ENCODE data around the gene WDR33. TPM values are rescaled to one million over a fixed set of nuclear protein-coding genes. Genes with fewer than 3 reads are reported as not detected.

Gene WDR33
- total and polyA plus RNA-seq, 7 donors = 11.2 to 38.9 (median 32.7) TPM

DNA sequence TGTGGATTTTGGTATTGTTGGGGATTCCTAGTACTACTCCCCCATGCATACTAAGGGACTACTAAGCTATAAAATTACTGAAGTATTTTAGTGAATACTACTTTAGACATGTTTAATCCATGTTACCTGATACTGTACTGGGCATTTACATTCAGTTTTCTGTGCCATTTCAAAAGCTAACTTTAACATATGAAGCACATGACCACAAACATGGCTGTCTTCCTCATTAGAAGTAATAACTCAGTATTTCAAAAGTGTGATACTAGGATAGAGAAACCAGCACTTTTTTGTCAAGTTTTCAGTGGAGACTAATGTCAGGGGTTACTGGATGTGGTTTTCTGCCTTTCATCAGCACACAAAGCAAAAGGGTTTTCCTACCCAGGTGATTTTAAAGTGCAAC is 27.9 kb downstream of the WDR33 start:
- H3K27ac ChIP-seq = no peak overlapping the region
- H3K27me3 ChIP-seq (ENCODE audit: insufficient read depth in 3 of 3, low read length in 2 of 3) = no peaks in the 10 kb centered on the region
- H3K4me1 ChIP-seq = peaks cover 22% of the 10 kb centered on the region
- ATAC-seq = no peak
- intact Hi-C loops (cut with DNase I) = no loop called here
- TF ChIP-seq, protein P1, sequence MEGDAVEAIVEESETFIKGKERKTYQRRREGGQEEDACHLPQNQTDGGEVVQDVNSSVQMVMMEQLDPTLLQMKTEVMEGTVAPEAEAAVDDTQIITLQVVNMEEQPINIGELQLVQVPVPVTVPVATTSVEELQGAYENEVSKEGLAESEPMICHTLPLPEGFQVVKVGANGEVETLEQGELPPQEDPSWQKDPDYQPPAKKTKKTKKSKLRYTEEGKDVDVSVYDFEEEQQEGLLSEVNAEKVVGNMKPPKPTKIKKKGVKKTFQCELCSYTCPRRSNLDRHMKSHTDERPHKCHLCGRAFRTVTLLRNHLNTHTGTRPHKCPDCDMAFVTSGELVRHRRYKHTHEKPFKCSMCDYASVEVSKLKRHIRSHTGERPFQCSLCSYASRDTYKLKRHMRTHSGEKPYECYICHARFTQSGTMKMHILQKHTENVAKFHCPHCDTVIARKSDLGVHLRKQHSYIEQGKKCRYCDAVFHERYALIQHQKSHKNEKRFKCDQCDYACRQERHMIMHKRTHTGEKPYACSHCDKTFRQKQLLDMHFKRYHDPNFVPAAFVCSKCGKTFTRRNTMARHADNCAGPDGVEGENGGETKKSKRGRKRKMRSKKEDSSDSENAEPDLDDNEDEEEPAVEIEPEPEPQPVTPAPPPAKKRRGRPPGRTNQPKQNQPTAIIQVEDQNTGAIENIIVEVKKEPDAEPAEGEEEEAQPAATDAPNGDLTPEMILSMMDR (IDR thresholded peaks at IDR 0.05) = no peak
- no peaks in the 10 kb centered on the region for H3K36me3 ChIP-seq (ENCODE audit: insufficient read depth in 1 of 2, low read depth in 1 of 2)
- DNase-seq = no peak
- H3K9me3 ChIP-seq = no peaks in the 10 kb centered on the region
- H3K4me3 ChIP-seq = no peak overlapping the region

DNA sequence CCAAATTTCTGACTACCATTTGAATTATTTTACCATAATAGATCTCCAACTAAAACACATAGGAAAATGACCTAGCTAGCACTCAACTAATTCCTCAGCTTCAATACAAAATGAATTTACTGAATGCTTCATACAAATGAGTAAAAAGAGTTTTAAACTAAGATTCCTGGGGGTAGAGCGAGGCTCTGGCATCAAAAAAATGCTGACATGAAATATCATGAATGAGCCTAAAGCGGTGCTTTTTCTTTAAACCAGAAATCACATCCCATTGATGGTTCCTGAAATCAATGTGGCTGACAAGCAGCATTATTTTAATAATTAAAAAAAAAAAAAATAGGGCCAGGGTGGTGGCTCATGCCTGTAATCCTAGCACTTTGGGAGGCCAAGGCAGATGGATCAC is 32.1 kb downstream of the WDR33 start:
- peaks cover 26% of the 10 kb centered on the region for H3K4me1 ChIP-seq
- H3K4me3 ChIP-seq = no peak overlapping the region
- DNase-seq (no peak), ATAC-seq (no peak)
- H3K27ac ChIP-seq = no peak overlapping the region
- TF ChIP-seq, protein P1 (IDR thresholded peaks at IDR 0.05) = no peak
- WGBS, 3 donors = 97 to 98% (median 98%) methylated on average over 2 of the region's 2 CpGs
- H3K36me3 ChIP-seq (ENCODE audit: insufficient read depth in 1 of 2, low read depth in 1 of 2) = no peaks in the 10 kb centered on the region
- H3K27me3 ChIP-seq (ENCODE audit: insufficient read depth in 3 of 3, low read length in 2 of 3) = no peaks in the 10 kb centered on the region
- intact Hi-C loops (cut with DNase I) = loop anchor here in 1 of 2 donors (5.0 kb wide), 1 partner anchor 37 kb away; no protein-coding TSS in a partner anchor
- no peaks in the 10 kb centered on the region for H3K9me3 ChIP-seq

DNA sequence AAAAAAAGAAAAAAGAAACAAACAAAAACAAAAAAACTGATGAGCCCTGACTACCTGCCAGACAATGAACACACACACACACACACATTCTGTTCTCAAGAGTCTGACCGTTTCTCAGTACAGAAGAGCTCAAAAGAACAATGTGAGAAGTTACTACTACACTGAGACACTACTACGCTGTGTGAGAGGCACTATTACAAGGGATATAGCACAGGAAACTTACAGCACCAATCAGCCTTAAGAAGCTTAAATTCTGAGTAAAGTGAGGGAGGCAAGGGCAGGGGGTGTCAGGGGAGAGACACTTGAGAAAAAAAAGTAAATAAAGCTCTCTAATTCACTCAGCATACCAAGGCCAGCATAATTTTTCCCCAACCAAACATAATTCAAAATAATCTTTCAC is 32.5 kb downstream of the WDR33 start:
- no peaks in the 10 kb centered on the region for H3K36me3 ChIP-seq (ENCODE audit: insufficient read depth in 1 of 2, low read depth in 1 of 2)
- peaks cover 24% of the 10 kb centered on the region for H3K4me1 ChIP-seq
- H3K4me3 ChIP-seq = no peak overlapping the region
- DNase-seq = no peak
- TF ChIP-seq, protein P1 (IDR thresholded peaks at IDR 0.05) = no peak
- no peak for ATAC-seq
- H3K27me3 ChIP-seq (ENCODE audit: insufficient read depth in 3 of 3, low read length in 2 of 3) = no peaks in the 10 kb centered on the region
- WGBS, 3 donors = 74 to 77% (median 76%) methylated on average over 2 of the region's 2 CpGs
- intact Hi-C loops (cut with DNase I) = loop anchor here in 1 of 2 donors (5.0 kb wide), 1 partner anchor 36 kb away; no protein-coding TSS in a partner anchor
- H3K27ac ChIP-seq = no peak overlapping the region
- H3K9me3 ChIP-seq = no peaks in the 10 kb centered on the region

DNA sequence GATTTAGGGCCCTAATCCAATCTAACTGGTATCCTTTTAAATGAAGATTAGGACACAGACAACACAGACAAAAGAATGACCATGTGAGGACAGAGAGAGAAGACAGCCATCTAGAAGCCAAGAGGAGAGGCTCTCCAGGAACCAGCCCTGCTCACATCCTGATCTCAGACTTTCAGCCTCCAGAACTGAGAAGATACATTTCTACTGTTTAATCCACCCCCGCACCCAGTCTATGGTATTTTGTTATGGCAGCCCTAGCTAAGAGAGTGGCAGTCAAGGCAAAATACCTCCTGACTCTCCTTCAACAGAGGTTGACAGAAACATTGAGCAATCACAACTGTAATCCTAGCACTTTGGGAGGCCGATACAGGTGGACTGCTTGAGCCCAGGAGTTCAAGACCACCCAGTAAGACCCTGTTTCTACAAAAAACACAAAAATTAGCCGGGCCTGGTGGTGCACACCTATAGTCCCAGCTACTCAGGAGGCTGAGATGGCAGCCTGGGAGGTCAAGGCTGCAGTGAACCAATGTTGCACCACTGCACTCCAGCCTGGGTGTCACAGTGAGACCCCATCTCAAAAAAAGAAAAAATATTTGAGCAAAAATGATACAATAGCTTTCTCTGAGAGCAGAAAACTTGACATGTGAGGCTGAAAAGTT is 34.7 kb downstream of the WDR33 start:
- no peaks in the 10 kb centered on the region for H3K36me3 ChIP-seq (ENCODE audit: insufficient read depth in 1 of 2, low read depth in 1 of 2)
- TF ChIP-seq, protein P1 (IDR thresholded peaks at IDR 0.05) = no peak
- no peaks in the 10 kb centered on the region for H3K27me3 ChIP-seq (ENCODE audit: insufficient read depth in 3 of 3, low read length in 2 of 3)
- H3K27ac ChIP-seq = peak overlapping the region; percentile 36
- peak; percentile 51 to 79 (median 65) for ATAC-seq
- 53 to 72% (median 56%) methylated on average over 3 of the region's 3 CpGs for WGBS, 3 donors
- no peak for DNase-seq
- H3K9me3 ChIP-seq = no peaks in the 10 kb centered on the region
- no peak overlapping the region for H3K4me3 ChIP-seq
- intact Hi-C loops (cut with DNase I) = loop anchor here in 1 of 2 donors (5.0 kb wide), 1 partner anchor 34 kb away; no protein-coding TSS in a partner anchor
- peaks cover 21% of the 10 kb centered on the region for H3K4me1 ChIP-seq

DNA sequence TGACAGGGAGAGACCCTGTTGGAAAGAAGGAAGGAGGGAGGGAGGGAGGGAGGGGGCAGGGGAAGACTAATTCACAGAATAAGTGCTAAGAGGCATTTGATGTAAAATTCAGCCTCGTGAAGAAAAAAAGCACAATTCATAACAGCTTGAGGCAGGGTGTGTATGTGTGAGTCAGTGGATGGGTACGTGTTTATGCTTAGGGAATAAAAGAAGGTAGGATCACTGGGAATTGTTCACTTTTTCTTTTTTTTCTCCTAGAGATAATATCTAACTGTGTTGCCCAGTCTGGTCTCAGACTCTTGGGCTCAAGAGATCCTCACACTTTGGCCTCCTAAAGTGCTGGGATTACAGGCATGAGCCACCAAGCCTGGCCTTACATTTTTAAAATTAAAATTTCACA is 39.2 kb downstream of the WDR33 start:
- H3K27ac ChIP-seq = no peak overlapping the region
- intact Hi-C loops (cut with DNase I) = no loop called here
- 83 to 90% (median 90%) methylated on average over 2 of the region's 2 CpGs for WGBS, 3 donors

More for the DNA sequence above, 39.2 kb downstream of the WDR33 start:
- H3K36me3 ChIP-seq (ENCODE audit: insufficient read depth in 1 of 2, low read depth in 1 of 2) = peaks cover 0 to 29% of the 10 kb centered on the region in 2 donors
- ATAC-seq (no peak), DNase-seq (no peak)
- H3K9me3 ChIP-seq = no peaks in the 10 kb centered on the region
- peaks cover 19% of the 10 kb centered on the region for H3K4me1 ChIP-seq
- no peak overlapping the region for H3K4me3 ChIP-seq
- no peaks in the 10 kb centered on the region for H3K27me3 ChIP-seq (ENCODE audit: insufficient read depth in 3 of 3, low read length in 2 of 3)
- TF ChIP-seq, protein P1 (IDR thresholded peaks at IDR 0.05) = no peak

Data from psoas muscle (tissue), 8 donors.